Uterus (tissue), 2 donors: ENCODE results near the gene C10orf90.

Source experiments
- POLR2A ChIP-seq, 2 donors: fragments of 450-650 bp; IDR thresholded peaks; one replicate each; pipeline ENCODE4 v1.6.1; 2016; ENCODE audit warnings: antibody characterized with exemption in 2 of 2, mild to moderate bottlenecking in 1 of 2, moderate library complexity in 1 of 2
- TF ChIP-seq, protein P1 (sequence below), 4 experiments: fragments of 200-600 bp in 2 of 4; fragments of 450-650 bp in 2 of 4; sonication (generic) in 2 of 4; IDR thresholded peaks; one replicate each; pipeline ENCODE4 v1.5.1; 2016 to 2019; ENCODE audit warnings: antibody characterized with exemption in 4 of 4, mild to moderate bottlenecking in 2 of 4, moderate library complexity in 1 of 4

GRCh38 chr10:126456632-126457031, 213.9 kb downstream of the C10orf90 start:
- no peak for TF ChIP-seq POLR2A (IDR thresholded peaks at IDR 0.05)
- TF ChIP-seq, protein P1, sequence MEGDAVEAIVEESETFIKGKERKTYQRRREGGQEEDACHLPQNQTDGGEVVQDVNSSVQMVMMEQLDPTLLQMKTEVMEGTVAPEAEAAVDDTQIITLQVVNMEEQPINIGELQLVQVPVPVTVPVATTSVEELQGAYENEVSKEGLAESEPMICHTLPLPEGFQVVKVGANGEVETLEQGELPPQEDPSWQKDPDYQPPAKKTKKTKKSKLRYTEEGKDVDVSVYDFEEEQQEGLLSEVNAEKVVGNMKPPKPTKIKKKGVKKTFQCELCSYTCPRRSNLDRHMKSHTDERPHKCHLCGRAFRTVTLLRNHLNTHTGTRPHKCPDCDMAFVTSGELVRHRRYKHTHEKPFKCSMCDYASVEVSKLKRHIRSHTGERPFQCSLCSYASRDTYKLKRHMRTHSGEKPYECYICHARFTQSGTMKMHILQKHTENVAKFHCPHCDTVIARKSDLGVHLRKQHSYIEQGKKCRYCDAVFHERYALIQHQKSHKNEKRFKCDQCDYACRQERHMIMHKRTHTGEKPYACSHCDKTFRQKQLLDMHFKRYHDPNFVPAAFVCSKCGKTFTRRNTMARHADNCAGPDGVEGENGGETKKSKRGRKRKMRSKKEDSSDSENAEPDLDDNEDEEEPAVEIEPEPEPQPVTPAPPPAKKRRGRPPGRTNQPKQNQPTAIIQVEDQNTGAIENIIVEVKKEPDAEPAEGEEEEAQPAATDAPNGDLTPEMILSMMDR (IDR thresholded peaks at IDR 0.05), result no peak
